ENCODE measurements around the gene ZBTB32. TPM values are rescaled to one million over a fixed set of nuclear protein-coding genes. Genes with fewer than 3 reads are reported as not detected.

The ZBTB32 gene
- total RNA-seq, 1 experiment from 2014 or later, result not detected

DNA sequence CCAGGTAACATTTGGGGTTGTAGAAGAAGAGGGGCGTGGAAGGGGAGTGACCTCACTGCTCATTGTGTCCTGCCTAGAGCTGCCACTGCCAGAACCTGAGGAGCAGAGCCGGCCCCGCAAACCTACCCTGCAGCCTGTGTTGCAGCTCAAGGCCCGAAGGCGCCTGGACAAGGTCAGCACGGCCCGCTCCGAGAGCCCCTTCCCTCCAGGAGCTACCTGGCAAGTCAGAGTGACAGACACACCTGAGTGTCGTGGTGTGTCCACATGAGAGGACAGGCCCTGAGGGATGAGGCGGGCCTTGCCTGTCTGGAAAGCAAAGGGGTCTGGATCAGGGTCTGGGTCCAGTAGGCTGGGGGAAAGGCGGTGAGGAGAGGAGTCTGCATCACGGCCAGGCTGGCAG, 20.2 kb downstream of the ZBTB32 start:
- no TSS peak for BruUV-seq (replicated peaks)
- H3K27me3 ChIP-seq (ENCODE audit: insufficient read depth, low read depth), result no peaks in the 10 kb centered on the region
- no peaks in the 10 kb centered on the region for H3K4me1 ChIP-seq (replicated peaks; ENCODE audit: insufficient read depth)
- ChIA-PET CTCF (no interaction called here), POLR2A (ENCODE audit: unreplicated experiment) (no interaction called here)
- no peak for DNase-seq
- no peak overlapping the region for H3K4me2 ChIP-seq
- no peaks in the 10 kb centered on the region for H3K9me2 ChIP-seq (ENCODE audit: insufficient read depth)
- no peak for TF ChIP-seq EZH2 (IDR thresholded peaks at IDR 0.05; ENCODE audit: low read depth)
- TF ChIP-seq, protein P1, sequence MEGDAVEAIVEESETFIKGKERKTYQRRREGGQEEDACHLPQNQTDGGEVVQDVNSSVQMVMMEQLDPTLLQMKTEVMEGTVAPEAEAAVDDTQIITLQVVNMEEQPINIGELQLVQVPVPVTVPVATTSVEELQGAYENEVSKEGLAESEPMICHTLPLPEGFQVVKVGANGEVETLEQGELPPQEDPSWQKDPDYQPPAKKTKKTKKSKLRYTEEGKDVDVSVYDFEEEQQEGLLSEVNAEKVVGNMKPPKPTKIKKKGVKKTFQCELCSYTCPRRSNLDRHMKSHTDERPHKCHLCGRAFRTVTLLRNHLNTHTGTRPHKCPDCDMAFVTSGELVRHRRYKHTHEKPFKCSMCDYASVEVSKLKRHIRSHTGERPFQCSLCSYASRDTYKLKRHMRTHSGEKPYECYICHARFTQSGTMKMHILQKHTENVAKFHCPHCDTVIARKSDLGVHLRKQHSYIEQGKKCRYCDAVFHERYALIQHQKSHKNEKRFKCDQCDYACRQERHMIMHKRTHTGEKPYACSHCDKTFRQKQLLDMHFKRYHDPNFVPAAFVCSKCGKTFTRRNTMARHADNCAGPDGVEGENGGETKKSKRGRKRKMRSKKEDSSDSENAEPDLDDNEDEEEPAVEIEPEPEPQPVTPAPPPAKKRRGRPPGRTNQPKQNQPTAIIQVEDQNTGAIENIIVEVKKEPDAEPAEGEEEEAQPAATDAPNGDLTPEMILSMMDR (conservative IDR thresholded peaks at IDR 0.05), result no peak
- H4K20me1 ChIP-seq (ENCODE audit: insufficient read depth), result peaks cover 4% of the 10 kb centered on the region; the same call in 1 of the 2 replicates
- H3F3A ChIP-seq (ENCODE audit: insufficient read depth, low read depth), result no peaks in the 10 kb centered on the region
- H3K4me3 ChIP-seq, result no peak overlapping the region
- H3K36me3 ChIP-seq (ENCODE audit: low read depth), result no peaks in the 10 kb centered on the region; the same call in 1 of the 2 replicates
- intact Hi-C loops (cut with micrococcal nuclease; ENCODE audit: unreplicated experiment), result no loop called here
- H3K27ac ChIP-seq, result no peak overlapping the region
- no peak overlapping the region for H2AFZ ChIP-seq
- no peaks in the 10 kb centered on the region for H3K9me3 ChIP-seq (ENCODE audit: insufficient read depth, low read depth)
- H3K79me2 ChIP-seq (ENCODE audit: low read depth), result peaks cover 7% of the 10 kb centered on the region

DNA sequence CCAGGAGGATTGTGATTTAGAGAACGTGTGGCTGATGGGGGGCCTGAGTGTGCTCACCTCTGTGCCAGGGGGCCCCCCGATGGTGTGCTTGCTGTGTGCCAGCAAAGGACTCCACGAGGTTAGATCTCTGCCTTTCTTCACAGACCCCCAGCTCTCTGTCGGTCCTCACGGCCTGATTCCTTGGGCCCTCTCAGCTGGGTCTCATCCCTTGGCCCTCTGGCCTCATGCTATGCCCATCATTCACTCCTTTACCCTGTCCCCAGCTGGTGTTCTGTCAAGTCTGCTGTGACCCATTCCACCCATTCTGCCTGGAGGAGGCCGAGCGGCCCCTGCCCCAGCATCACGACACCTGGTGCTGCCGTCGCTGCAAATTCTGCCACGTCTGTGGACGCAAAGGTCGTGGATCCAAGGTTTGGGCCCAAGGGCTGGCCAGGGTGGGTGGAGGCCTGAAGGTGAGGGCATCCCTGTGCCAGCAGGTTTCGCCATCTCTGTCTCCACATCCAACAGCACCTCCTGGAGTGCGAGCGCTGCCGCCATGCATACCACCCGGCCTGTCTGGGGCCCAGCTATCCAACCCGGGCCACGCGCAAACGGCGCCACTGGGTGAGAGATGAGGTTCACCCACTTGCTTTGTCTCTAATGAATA, 21.0 kb downstream of the ZBTB32 start:
- Histone ChIP-seq H2AFZ (no peak overlapping the region), H3K9me3 (ENCODE audit: insufficient read depth, low read depth) (no peaks in the 10 kb centered on the region), H3K36me3 (ENCODE audit: low read depth) (no peaks in the 10 kb centered on the region; the same call in 1 of the 2 replicates), H3K4me1 (replicated peaks; ENCODE audit: insufficient read depth) (no peaks in the 10 kb centered on the region), H3K27ac (no peak overlapping the region), H3K79me2 (ENCODE audit: low read depth) (no peaks in the 10 kb centered on the region), H4K20me1 (ENCODE audit: insufficient read depth) (no peaks in the 10 kb centered on the region), H3K9me2 (ENCODE audit: insufficient read depth) (no peaks in the 10 kb centered on the region), H3K4me2 (no peak overlapping the region), H3K27me3 (ENCODE audit: insufficient read depth, low read depth) (no peaks in the 10 kb centered on the region), H3K4me3 (no peak overlapping the region), H3F3A (ENCODE audit: insufficient read depth, low read depth) (no peaks in the 10 kb centered on the region)
- POLR2A ChIA-PET (ENCODE audit: unreplicated experiment), result no interaction called here
- intact Hi-C loops (cut with micrococcal nuclease; ENCODE audit: unreplicated experiment), result no loop called here
- TF ChIP-seq, protein P1 (conservative IDR thresholded peaks at IDR 0.05), result no peak
- no peak for TF ChIP-seq EZH2 (IDR thresholded peaks at IDR 0.05; ENCODE audit: low read depth)
- BruUV-seq (replicated peaks), result no TSS peak
- CTCF ChIA-PET, result no interaction called here
- no peak for DNase-seq

DNA sequence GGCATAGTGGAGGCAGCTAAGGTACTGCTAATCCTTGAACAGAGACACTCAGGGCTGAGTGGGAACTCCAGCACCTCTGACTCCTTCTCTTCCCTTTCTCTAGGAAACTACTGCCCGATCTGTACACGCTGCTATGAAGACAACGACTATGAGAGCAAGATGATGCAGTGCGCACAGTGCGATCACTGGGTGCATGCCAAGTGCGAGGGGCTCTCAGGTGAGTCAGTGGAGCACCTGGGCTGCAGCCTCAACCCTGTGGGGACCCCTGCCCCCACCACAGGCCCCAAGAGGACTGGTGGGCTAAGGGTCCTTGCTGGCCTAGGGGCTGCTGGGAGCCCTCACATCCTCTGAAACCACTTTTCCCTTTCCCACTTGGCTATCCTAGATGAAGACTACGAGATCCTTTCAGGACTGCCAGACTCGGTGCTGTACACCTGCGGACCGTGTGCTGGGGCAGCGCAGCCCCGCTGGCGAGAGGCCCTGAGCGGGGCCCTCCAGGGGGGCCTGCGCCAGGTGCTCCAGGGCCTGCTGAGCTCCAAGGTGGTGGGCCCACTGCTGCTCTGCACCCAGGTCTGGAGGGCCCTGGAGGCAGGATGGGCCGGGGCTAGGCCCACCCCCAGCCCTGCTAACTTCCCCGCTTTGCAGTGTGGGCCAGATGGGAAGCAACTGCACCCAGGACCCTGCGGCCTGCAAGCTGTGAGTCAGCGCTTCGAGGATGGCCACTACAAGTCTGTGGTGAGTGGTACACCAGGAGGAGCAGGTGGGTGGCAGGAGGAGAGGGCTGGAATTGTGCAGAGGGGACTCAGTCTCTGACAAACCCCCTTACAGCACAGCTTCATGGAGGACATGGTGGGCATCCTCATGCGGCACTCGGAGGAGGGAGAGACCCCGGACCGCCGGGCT, 22.9 kb downstream of the ZBTB32 start:
- Histone ChIP-seq H3K36me3 (ENCODE audit: low read depth) (no peaks in the 10 kb centered on the region; the same call in 1 of the 2 replicates), H3K27ac (no peak overlapping the region), H3K9me3 (ENCODE audit: insufficient read depth, low read depth) (no peaks in the 10 kb centered on the region), H3K9me2 (ENCODE audit: insufficient read depth) (no peaks in the 10 kb centered on the region), H3K4me1 (replicated peaks; ENCODE audit: insufficient read depth) (no peaks in the 10 kb centered on the region), H2AFZ (no peak overlapping the region), H3K4me3 (no peak overlapping the region), H4K20me1 (ENCODE audit: insufficient read depth) (no peaks in the 10 kb centered on the region), H3K79me2 (ENCODE audit: low read depth) (no peaks in the 10 kb centered on the region), H3K4me2 (no peak overlapping the region), H3K27me3 (ENCODE audit: insufficient read depth, low read depth) (no peaks in the 10 kb centered on the region), H3F3A (ENCODE audit: insufficient read depth, low read depth) (no peaks in the 10 kb centered on the region)
- TF ChIP-seq, protein P1 (conservative IDR thresholded peaks at IDR 0.05), result no peak
- no peak for TF ChIP-seq EZH2 (IDR thresholded peaks at IDR 0.05; ENCODE audit: low read depth)
- BruUV-seq (replicated peaks), result no TSS peak
- ChIA-PET POLR2A (ENCODE audit: unreplicated experiment) (no interaction called here), CTCF (interaction anchor here (0.6 kb wide), 1 partner anchor 566 kb away, joined by 7 read pairs; no protein-coding TSS in a partner anchor)
- no peak for DNase-seq
- intact Hi-C loops (cut with micrococcal nuclease; ENCODE audit: unreplicated experiment), result no loop called here
